SK-N-DZ (cell line): ENCODE data around the gene ANOS1.
A peak's percentile ranks its signal among the peaks of the same experiment; 100 is the strongest.
"Not testable (repeated sequence)": the region's sequence is repeated elsewhere in the genome, so short reads cannot be mapped to it uniquely, and the experiment has no call there.

Source experiments
- DNase-seq: peaks from one replicate; pipeline ENCODE4 v3.0.0-alpha.2; 2015; ENCODE audit warnings: low spot score

The ANOS1 gene

GRCh38 chrX:8629871-8630270 lies 102.1 kb downstream of the ANOS1 start:
- DNase-seq = no peak

GRCh38 chrX:8627796-8628195 lies 104.1 kb downstream of the ANOS1 start:
- DNase-seq = no peak

- no peak for DNase-seq
Observed at GRCh38 chrX:8607326-8607725, 124.6 kb downstream of the ANOS1 start.

GRCh38 chrX:8604131-8604530 lies 127.8 kb downstream of the ANOS1 start:
- no peak for DNase-seq

- peak; percentile 62 for DNase-seq
Observed at GRCh38 chrX:8591501-8591900, 140.4 kb downstream of the ANOS1 start.

GRCh38 chrX:8586953-8587352 lies 145.0 kb downstream of the ANOS1 start:
- DNase-seq = no peak

- DNase-seq = no peak
Observed at GRCh38 chrX:8579602-8580001, 152.3 kb downstream of the ANOS1 start.

- no peak for DNase-seq
Observed at GRCh38 chrX:8576821-8577220, 155.1 kb downstream of the ANOS1 start.

GRCh38 chrX:8565729-8566128 lies 166.2 kb downstream of the ANOS1 start:
- DNase-seq = no peak

GRCh38 chrX:8548446-8548845 lies 183.5 kb downstream of the ANOS1 start:
- no peak for DNase-seq

GRCh38 chrX:8546715-8547114 lies 185.2 kb downstream of the ANOS1 start:
- DNase-seq = no peak

GRCh38 chrX:8520791-8521190 lies 211.1 kb downstream of the ANOS1 start:
- DNase-seq = no peak

GRCh38 chrX:8520178-8520577 lies 211.8 kb downstream of the ANOS1 start:
- DNase-seq = no peak

GRCh38 chrX:8504451-8504850 lies 227.5 kb downstream of the ANOS1 start:
- no peak for DNase-seq

GRCh38 chrX:8502101-8502500 lies 229.8 kb downstream of the ANOS1 start:
- not testable (repeated sequence) for DNase-seq

GRCh38 chrX:8500203-8500602 lies 231.7 kb downstream of the ANOS1 start:
- DNase-seq = no peak

- DNase-seq = not testable (repeated sequence)
Observed at GRCh38 chrX:8495036-8495435, 236.9 kb downstream of the ANOS1 start.

- DNase-seq = no peak
Observed at GRCh38 chrX:8484360-8484949, 247.5 kb downstream of the ANOS1 start.
